Activated CD4-positive, alpha-beta T cell treated with anti-CD3 and anti-CD28 coated beads, Interleukin-2, Interleukin-6, amounts not matched to agents 100 ng/mL and 50 ng/mL, durations not matched to agents 16 hours and 8 hours (primary cell): ENCODE data around the gene MDH1B.
"Not testable (repeated sequence)": the region's sequence is repeated elsewhere in the genome, so short reads cannot be mapped to it uniquely, and the experiment has no call there.

Source experiments
- DNase-seq: peaks from one replicate; pipeline ENCODE4 v3.0.0-alpha.2; 2020

The MDH1B gene

DNA sequence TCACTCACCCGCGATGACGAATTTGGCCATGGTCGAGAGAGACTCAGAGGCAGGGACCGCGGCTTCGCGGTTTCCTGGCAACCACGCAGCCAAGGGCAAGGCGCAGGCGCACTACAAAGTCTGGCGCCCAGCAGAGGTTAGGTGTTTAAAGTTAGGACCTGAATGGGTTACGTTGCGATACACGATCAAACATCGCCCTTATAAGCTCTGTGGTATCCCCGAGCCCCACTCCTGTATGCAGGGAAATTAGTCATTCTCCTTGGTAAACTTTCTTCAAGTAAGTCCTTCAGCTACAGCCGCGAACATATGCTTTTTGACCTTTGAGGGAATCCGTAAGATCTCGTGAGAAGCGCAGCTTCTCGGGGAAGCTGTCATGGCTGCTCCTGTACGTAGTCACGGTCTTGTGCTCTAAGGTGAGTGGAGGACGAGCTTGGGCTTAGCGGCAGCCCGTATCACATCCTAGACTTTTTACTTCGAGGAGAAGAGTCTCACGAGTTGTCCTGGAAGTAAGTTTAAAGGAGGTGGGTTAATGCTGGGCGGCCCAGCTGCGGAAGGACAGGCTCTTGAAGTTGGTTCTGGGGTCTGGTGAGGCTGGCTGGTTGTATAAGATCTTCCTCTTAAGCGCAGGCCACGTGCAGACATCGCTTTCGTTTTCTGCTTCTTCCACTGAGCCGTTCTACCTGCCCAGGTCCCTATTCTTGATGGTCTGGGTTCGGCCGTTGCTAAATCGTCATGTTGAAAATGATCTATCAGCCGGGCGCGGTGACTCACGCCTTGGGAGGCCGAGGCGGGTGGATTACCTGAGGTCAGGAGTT, at the start of gene MDH1B, which contains the start of gene FASTKD2:
TSS of gene MDH1B (minus strand) at position 87 of the 815 bp plus-strand sequence. CDS start at position 30, 57 bp downstream.
TSS of gene FASTKD2 (plus strand) at position 365 of the 815 bp plus-strand sequence. CDS start 1,088 bp downstream, outside the sequence.
- DNase-seq: peak; percentile 92

DNA sequence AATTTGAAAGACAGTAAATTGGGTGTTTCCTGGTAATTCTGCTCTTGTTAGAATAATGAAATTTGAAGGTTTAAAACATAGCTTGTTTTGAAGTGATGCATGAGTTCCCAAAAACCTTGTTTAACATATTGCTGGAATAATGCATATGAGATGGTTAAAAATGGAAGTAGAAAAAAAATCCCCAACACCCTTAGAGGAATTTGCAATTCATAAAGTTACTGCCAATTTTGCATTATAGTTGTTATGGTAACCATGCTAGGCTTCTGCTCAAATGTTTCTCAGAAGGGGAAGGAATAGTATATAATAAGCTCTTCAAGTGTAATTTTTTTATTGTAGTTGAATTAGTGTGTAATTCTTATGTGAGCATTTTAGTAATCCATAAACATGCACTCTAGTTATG, 49.4 kb upstream of the MDH1B start:
- DNase-seq: no peak

DNA sequence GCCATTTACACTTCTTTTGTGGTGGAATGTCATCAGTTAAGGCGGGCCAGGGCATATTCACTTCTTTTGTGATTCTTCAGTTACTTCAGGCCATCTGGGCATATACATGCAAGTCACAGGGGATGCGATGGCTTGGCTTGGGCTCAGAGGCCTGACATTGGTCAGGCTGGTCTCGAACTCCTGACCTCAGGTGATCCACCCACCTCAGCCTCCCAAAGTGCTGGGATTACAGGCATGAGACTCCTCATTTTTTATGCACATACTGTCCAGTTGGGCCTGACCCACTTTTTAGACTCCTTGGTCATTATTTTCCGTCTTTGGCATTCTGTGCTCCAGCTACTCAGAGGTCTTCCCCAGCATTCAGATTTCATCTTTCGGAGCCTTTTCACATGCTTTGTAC, 47.3 kb upstream of the MDH1B start:
- not testable (repeated sequence) for DNase-seq

DNA sequence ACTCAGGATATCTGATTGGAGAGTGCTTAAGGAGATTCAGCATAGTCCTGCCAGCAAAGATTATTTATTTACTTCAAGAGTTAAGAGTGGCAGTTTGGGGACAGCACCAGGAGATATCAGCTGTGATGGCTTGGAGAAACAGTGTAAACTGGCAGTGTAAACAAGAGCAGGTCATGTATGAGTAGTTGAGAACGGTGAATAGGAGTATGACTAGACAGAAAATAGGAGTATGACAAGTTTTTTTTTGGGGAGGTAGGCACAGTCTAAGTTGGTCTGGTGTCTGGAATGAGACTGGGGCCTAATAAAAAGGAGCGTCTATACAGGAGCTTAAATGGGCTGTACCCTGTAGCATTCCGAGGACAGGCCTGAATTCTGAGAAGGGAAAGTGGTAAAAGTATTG, 42.5 kb upstream of the MDH1B start:
- DNase-seq: not testable (repeated sequence)

DNA sequence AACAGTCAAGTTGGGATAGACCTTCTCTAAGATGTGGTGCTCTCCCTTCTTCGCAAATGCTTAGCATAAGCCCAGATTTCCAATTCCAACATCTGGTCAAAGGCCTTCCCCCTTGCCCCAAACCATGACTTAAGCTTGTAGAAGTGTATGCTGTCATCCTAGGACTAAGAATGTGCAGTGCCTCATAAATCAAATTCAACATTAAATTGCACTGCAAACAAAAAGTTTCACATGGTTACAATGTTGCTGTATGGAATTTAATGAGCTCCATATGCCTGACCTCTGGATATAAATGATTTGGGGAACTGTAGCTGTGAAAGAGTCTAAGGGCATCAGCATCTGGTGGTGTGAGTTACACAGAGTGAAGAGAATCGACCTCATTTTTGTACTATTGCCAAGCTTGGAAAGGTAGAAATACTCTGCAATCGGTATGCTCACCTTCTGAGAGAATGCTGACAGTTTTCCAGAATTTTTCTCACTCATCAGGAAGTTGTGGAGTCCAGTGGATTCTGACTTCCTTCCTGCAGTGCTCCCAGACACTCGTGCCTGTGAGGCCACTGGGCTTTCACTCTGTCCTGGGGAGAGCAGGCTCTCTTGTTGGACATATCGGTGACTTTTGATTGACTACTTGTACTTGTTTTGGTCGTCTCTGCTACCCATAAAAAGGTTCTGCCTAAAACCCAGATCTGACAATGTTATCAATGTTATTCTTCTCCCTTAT, 40.9 kb upstream of the MDH1B start:
- DNase-seq: no peak

DNA sequence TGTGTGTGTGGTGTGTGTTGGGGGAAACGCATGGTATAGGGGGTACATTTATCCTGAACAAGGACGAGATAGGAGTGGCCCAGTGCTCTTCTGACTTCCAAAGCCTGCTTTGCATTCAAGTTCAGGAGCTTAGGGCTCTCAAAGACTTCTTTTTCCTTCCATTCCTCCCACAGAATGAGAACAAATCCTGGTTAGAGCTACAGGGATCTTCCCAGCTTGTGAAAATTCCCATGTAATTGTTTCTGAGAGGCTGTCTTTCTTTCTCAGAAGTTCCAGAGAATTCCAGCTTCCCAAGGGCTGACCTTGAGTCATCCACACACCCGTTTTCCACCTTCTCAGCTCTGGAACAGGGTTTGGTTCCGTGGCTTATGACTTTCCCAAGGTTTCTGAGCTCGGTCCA, 39.2 kb upstream of the MDH1B start:
- DNase-seq: no peak

DNA sequence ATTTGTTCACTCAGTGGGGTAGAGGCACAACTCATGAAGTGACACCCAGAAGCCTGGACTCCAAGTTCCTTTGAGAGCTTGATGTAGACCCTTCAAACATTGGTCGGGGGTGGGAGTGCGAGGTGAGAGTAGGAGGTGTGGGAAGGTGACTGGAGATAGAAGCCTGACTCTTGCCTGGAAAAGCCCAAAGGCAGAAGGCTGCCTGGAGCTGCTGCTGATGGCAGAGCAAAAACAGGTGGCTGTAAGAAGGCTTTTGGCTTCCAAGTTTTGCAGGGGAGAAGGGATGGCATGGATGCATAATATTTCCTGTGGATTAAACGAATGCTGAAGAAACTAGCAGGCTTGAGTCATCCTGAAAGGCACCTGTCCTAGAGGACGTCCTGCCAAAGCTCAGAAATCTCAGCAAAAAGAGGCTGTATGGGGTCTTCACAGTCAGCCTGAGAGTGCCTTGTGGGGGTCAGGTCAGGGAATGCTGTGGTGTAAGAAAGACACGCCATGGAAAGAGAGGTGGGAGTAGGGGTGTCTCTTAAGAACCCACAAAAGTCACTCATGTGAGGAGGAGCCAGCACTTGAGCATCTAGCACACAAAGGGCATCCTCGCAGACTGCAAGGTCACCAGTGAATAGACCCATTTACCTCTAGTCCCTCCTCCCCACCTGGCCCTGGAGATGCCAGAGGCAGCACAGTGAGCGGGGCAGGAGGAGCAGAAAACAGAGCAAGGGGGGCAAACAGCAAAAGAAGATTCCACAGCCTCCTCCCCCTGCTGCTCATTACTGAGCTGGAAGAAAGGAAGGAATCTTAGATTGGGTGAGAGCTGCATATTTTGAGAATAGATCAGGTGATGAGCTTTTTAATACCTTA, 37.8 kb upstream of the MDH1B start:
- DNase-seq: no peak

DNA sequence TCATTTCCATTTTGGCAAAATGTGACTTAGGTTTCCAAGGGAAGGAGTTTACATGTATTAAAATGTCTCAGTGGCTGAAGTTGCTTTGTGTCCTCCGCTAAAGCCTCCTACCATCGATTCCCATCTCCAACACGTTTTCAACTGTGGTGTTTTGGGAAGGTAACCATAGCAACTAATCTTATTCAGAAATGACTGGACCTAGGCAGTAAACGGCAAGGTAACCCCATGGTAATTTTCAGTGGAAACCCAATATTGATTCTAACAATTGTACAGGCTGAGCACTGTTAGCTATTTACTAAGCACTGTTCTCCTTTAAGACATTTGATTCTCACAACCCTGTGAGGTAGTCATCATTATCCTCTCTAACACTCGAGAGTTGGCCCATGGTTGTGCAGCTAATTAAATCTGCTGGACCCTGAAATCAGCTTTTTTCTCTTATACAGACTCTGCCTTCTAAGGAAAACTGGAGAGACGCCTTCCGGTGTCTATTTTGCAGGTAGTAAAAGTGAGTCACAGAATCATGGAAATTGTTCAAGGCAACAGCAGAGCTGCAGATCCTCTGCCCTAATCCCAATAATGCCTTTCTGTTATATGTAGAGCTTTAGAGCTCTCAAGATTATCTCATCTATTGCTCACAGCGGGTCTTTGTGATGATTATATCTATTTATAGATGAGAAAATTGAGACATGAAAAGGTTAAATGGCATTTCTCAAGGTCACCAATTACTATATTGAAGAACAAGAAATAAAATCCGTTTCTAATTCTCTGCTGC, 36.5 kb upstream of the MDH1B start:
- DNase-seq: no peak

DNA sequence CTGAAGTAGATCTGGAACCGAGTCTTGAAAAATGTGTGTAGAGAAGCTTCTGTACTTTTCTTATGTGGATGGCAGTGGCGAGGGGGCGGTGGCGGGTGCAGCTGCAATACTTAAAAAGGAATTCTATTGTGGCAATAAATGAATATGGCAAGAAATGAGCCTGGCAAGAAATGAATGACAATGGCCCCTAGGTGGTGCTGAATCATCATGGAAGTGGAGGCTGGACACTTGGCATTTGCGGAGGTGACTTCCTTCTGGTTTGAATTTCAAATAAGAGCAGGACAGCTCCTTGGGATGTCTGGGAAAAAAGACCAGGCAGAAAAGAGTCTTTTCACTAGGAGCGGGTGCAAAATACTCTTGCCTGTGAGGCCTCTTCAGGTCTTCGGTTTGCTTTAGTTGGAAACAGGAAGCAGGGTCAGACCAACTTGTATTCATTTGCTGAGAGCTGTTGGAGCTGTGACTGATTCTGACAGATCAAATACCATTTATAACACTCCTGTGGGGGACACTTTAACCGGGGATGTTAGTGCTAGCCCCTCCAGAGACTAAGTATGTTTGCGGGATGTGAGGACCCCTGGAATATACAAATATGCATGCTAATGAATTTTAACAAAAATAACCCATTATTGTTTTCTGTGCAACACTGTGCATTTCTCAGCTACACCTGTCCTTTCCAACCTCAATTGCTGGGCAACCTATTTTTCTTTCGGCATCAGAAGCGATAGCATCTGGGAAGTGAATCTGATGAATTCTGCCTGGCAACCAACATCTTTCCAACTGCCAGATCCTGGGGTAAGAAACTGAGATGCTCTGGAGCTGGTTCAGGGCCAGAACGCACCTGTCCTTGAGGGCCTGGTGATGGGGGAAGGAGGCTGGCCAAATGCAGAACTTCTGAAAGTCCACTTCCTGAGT, 35.6 kb upstream of the MDH1B start:
- peak; percentile 58 for DNase-seq

DNA sequence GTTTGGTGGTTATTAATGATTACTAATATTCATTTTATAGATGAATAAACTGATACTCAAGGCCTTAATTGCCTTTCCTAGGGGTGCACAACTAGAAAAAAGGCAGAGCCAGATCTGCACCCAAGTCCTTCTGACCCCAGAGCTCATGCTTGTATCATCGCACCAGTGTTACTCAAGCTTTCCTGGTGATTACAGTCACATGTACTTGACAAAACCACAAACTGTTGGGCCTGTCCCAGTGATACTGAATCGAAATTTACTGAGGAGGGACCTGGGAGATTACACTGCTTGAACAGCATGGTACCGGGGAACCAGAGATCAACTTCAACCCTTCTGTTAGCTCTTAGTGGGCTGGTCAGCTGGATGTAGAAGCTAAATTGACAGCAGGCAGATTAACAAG, 34.0 kb upstream of the MDH1B start:
- DNase-seq: peak; percentile 37

DNA sequence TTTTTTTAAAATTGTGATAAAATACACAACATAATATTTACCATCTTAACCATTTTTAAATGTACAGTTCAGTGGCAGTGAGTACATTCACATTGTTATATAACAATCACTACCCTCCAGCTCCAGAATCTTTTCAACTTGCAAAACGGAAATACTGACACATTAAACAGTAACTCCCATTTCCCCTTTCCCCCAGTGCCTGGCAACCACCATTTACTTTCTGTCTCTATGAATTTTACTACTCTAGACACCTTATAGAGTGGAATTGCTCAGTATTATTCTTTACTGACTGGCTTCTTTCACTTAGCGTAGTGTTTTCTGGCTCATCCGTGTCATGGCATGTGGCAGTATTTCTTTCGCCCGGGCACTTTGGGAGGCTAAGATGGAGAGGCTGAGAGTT, 32.9 kb upstream of the MDH1B start:
- DNase-seq: peak; percentile 36

DNA sequence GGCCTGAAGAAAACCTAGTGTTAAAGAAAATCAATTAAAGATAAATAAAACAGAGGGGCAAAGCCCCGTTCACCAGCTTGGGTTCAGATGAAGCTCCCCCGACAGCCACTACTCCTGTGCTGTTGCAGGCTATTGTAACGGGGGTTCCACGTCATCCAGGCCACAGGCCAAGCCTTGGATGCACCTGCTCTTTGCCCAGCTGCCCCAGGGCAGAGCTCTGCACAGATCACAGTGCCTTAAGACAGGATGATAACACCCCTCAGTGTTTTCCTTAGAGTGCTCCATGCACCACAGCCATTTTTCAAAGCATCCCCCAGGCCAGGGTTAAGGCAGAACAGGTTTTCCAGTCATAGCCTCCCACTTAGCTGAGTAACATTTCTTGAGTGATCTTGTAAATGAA, 32.2 kb upstream of the MDH1B start:
- no peak for DNase-seq

DNA sequence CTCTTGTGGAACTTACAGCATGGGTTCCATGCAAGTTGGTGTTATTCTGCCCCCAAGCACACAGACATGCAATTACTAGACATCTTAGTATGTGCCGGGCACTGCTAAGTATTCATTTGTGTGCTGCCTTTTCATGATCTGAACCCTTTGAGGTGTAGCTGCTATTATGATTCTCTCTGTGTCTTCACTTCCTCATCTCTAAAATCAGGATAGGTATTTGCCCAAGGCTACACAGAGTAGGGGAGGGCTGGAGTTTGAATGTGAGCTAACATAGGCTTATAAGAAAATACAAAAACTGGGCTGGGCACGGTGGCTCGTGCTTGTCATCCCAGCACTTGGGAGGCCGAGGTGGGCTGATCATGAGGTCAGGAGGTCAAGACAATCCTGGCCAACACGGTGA, 27.5 kb upstream of the MDH1B start:
- no peak for DNase-seq

DNA sequence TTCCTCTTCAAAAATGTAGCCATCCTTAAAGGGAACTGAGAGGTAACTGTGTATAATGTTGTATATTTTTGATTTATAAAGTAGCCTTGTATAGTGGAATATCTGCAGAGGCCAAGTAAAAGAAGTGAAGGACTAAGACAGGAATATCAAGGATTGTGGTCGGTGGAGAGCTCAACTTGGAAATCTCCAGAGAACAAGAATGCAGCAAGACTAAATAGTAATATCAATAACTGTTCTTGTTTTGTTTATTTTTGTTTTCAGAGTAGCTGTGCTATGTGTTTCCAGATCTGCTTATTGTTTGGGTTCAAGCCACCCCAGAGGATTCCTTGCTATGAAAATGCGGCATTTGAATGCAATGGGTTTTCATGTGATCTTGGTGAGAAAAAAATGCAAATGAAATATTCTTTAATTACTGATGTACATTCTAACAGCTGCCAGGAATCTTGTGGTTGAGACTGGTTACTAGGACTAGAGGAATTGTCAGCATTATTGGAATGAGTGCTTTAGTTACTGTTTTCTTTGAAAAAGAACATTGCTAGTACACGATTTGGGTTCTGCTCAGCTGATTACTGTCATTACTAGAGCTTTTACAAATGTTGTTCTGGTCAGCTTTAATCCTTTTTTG, 25.3 kb upstream of the MDH1B start:
- DNase-seq: no peak

DNA sequence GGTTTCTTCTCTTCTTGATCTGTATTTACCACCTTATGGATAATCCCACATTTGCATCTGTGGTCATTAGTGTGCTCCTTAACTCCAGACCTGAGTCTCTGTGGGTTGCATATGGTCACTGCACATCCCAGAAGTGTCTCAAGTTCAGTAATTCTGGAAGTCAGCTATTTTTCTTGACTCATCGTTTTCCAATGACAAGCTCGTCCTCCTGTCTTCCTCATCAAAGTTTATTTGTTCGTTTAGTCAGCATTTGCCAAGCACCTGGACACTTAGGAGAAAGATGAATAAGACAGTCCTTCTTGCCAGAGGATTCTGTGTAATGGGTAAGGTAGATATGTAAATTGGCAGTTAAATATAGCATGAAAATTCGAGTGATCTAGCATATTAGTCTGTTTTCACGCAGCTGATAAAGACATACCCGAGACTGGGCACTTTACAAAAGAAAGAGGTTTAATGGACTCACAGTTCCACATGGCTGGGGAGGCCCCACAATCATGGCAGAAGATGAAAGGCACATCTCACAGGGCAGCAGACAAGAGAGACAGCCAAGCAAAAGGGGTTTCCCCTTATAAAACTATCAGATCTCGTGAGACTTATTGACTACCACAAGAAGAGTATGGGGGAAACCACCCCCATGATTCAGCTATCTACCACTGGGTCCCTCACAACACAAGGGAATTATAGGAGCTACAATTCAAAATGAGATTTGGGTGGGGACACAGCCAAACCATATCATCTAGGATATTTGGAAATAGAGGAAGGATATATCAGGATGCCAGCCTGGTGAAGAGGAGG, 19.6 kb upstream of the MDH1B start:
- no peak for DNase-seq

DNA sequence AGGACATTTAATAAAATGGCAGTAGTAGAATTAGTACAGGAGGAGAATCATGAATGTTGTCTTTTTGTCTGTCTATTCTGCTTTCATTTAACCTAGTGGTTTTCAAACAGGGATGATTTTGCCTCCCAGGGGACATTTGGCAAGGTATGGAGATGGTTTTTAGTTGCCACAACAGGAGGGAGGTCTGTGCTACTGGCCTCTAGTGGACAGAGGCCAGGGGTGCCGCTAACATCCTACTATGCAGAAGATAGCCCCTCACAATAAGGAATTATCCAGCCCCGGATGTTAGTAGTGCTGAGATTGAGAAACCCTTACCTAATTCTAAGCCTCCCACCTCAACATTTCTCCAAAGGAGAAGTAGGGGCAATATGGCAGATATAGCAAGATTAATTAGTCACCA, 18.6 kb upstream of the MDH1B start:
- DNase-seq: no peak

DNA sequence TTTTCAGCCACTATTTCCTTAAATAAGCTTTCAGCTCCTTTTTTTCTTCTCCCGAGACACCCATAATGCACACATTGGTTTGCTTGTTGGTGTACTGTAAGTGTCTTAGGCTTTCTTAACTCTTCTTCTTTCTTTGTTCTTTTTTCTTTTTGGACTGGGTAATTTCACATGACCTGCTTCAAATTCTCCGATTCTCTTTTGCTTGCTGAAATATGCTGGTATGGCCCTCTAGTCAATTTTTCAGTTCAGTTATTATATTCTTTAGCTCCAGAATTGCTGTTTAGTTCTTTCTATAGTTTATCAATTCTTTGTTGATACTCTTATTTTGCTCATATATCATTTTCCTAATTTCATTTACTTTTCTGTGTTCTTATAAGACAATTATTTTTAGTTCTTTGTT, 15.5 kb upstream of the MDH1B start:
- DNase-seq: no peak

DNA sequence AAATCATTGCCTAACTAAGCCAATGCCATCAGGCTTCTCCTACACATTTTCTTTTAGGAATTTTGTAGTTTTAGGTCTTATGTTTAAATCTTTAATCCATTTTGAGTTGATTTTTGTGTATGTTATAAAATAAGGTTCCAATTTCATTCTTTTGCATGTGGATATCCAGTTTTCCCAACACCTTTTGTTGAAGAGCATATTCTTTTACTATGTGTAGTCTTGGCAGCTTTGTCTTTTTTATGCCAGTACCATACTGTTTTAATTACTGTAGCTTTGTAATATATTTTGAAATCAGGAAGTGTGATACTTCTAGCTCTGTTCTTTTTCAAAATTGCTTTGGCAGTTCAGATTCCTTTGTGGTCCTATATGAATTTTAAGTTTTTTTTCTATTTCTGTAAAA, 11.3 kb upstream of the MDH1B start:
- no peak for DNase-seq

DNA sequence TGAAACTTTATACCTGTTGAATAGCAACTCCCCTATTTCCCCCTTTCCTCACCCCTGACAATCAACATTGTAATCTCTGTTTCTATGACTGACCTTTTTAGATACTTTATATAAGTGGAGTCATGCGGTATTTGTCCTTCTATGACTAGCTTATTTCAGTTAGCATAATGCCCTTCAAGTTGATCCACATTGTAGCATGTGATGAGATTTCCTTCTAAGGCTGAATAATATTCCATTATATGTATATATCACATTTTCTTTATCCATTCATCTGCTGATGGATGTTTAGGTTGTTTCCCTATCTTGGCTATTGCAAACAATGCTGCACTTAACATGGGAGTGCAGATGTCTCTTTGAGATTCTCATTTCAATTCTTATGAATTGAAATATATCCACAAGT, 9.7 kb upstream of the MDH1B start:
- DNase-seq: no peak
